SH-SY5Y (cell line): ENCODE data around the gene NOP16.

ENCODE experiments used
- GATA2 ChIP-seq: IDR thresholded peaks from 2 replicates; pipeline ENCODE4 v1.6.1; 2011; ENCODE audit warnings: mild to moderate bottlenecking, low read depth, low read length
- GATA3 ChIP-seq: IDR thresholded peaks from 2 replicates; pipeline ENCODE4 v1.6.1; 2011; ENCODE audit warnings: low read depth, mild to moderate bottlenecking, low read length, moderate library complexity

NOP16 gene

DNA sequence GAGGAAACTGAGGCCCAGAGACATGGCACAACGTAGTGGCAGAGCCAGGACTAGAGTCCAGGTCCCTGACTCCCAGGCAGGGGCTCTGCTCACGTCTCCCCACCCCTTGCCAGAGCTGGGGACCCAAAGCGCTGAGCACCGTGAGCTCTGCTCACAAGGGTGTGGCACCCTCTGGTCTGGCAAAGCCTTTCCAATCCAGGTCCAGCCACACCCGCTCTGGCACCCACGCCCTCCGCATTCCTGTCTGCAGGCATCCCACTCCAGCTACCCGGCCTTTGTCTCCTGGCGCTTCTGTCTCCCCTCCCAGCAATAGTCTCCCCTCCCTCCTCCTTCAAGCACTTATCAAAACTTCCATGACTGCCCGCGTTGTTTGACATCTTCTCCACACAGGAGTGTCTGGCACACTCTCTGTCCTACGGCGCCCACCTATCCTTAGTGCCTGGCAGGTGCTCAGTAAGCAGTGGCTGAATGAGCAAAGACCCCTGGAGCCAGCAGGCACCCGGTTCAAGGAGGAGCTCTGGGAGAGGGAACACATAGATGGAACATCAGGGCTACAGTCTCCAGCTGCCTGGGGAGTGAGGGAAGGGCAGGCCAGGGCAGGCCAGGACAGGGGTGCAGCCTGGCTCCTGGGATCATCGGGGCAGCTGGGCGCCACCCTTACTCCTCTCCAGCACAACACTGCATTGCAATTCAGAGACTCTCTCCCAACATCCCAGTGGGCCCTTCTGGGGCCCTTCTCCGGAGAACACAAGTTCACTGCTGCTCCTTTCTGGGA lies 12.2 kb upstream of the NOP16 start:
- TF ChIP-seq GATA2 = no peak
- no peak for TF ChIP-seq GATA3

- TF ChIP-seq GATA3 = no peak
- no peak for TF ChIP-seq GATA2
These were observed 9.5 kb upstream of the NOP16 start for GRCh38 chr5:176397736-176398420.

- TF ChIP-seq GATA3 (no peak), GATA2 (no peak)
These were observed 7.9 kb upstream of the NOP16 start for GRCh38 chr5:176396330-176396729.

DNA sequence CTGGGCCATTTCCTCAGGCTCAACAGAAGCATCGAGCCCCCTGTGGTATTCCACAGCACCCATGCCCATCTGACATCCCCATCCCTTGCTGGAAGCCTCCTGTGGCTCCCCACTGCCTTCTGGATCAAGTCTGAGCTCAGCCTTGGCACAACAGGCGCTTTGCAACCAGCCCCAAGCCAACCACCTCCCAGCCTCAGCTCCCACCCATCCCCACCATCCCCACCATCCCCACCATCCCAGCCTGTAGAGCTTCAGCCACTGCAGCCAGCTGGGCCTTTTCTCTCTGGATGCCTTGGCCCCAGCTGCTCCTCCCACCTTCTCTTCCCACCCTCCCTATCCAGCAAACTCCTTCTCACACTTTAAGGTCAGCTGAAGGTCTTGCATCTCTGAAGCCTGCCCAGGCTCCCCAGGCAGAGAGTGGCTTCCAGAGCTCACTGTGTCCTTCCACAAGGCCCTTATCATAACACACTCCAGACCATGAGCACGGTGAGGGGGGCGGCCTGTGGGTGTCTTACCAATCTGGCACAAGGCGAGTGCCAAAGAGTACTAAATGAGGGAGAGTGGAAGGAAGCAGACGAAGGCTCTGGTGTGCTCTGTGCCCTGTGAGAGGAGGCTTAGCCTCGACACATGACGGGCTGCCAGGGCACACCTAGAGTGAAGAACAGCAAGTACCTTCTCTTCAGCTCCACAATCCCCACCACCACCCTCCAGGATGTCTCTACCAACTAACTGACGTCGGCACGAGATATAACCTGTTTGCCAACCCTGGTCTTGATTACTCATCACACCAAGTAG lies 6.7 kb upstream of the NOP16 start:
- no peak for TF ChIP-seq GATA2
- TF ChIP-seq GATA3 = no peak

DNA sequence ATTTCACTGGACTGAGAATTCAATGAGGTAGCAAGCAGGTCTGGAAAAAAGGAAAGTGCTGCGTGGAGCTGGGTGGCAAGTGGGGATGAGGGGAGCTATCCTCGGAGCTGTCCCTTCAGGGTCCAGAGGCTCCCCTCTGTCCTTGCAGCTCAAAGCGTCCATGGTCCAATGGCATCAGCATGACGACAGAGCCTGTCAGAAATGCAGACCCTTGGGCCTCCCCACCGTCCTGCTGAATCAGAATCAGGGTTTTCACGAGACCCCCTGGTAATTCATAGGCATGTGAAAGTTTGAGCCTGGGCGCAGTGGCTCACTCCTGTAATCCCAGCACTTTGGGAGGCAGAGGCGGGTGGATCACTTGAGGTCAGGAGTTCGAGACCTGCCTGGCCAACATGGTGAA lies 5.7 kb upstream of the NOP16 start:
- TF ChIP-seq GATA2 = no peak
- no peak for TF ChIP-seq GATA3

GRCh38 chr5:176392526-176392925 lies 4.1 kb upstream of the NOP16 start:
- no peak for TF ChIP-seq GATA2
- no peak for TF ChIP-seq GATA3

GRCh38 chr5:176391999-176392398 lies 3.6 kb upstream of the NOP16 start:
- TF ChIP-seq GATA3 (no peak), GATA2 (no peak)

- TF ChIP-seq GATA3 = no peak
These were observed 3.1 kb upstream of the NOP16 start for GRCh38 chr5:176391479-176391878.

- TF ChIP-seq GATA3 = no peak
- no peak for TF ChIP-seq GATA2
These were observed 1.0 kb upstream of the NOP16 start for GRCh38 chr5:176389135-176390123.

DNA sequence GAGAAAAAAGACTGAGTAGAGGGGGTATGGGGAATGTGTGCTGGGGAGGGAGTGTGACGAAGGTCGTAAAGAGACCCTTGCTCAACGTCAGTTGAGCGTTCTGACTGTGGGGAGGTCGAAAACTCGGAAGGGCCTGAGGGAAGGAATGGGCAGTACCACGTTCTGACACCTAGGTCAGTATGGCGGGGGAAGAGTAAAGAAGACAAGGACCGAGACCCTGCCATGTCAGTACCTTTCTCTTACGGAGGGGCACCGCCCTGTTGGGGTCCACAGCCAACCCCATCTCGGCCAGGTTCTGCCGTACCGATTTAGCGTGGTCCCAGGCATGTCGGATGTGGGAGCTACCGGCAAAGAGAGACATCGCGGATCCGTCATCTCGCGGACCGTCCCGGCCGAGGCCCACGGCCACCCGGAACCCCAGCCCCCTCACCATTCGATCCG lies 375 bp downstream of the NOP16 start:
- TF ChIP-seq GATA2 (no peak), GATA3 (no peak)

DNA sequence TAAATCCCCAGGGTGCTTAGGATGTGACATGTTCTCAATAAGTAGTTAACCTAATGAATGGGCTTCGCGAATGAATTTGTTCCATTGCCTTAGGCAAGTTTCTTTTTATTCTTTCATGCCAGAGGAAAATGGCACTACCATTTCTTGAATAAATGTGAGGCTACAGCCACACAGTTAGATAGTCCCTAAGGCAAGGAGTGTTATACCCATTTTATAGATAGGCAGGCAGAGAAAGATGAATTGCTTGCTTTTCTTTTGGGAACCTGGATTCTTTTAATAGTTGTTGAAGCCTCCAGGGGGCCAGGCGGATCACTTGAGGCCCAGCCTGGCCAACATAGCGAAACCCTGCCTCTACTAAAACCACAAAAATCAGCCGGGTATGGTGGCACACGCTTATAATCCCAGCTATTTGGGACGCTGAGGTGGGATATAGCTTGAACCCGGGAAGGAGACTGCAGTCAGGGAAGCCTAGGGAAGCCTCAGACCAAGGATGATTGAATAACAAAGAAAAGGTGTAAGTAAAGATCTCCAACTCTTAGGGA lies 943 bp downstream of the NOP16 start:
- TF ChIP-seq GATA3 (no peak), GATA2 (no peak)

- TF ChIP-seq GATA3 = no peak
- TF ChIP-seq GATA2 = no peak
These were observed 1.9 kb downstream of the NOP16 start for GRCh38 chr5:176386491-176386890.

- no peak for TF ChIP-seq GATA2
- no peak for TF ChIP-seq GATA3
These were observed 3.4 kb downstream of the NOP16 start for GRCh38 chr5:176384991-176385390.
